Mesendoderm (in vitro differentiated cells): Measurements from ENCODE around the gene RUNDC3A.

Experiments used
- DNase-seq: peaks from one replicate; pipeline ENCODE4 v3.0.0; 2013
- H2AK5ac ChIP-seq: 2 replicates; pipeline ENCODE4 v1.6.1; 2013; ENCODE audit warnings: low read length, inconsistent platforms
- H2BK120ac ChIP-seq: 2 replicates; pipeline ENCODE4 v1.6.1; 2013; ENCODE audit warnings: low read depth, mild to moderate bottlenecking, low read length, moderate library complexity, mixed read lengths
- H2BK15ac ChIP-seq: replicated peaks from 2 replicates; pipeline ENCODE4 v1.6.1; 2013; ENCODE audit warnings: low read depth, mild to moderate bottlenecking, moderate library complexity
- H2BK5ac ChIP-seq: 2 replicates; pipeline ENCODE4 v1.6.1; 2013; ENCODE audit warnings: low read length, inconsistent platforms
- H3K18ac ChIP-seq: 2 replicates; pipeline ENCODE4 v1.6.1; 2013; ENCODE audit warnings: mild to moderate bottlenecking, low read length, mixed read lengths
- H3K23ac ChIP-seq: one replicate; pipeline ENCODE4 v1.6.1; 2013; ENCODE audit warnings: low read length
- H3K27ac ChIP-seq: 2 replicates; pipeline ENCODE4 v1.5.1; 2013; ENCODE audit warnings: low read depth, mild to moderate bottlenecking, inconsistent platforms, low read length, moderate library complexity
- H3K27me3 ChIP-seq: 2 replicates; pipeline ENCODE4 v1.6.1; 2013; ENCODE audit warnings: low read length, control low read depth, mild to moderate bottlenecking, inconsistent platforms; ENCODE audit not compliant: insufficient read depth, poor library complexity
- H3K36me3 ChIP-seq: 2 replicates; pipeline ENCODE4 v1.6.1; 2013; ENCODE audit warnings: low read length, inconsistent platforms; ENCODE audit not compliant: control insufficient read depth, insufficient read depth
- H3K4ac ChIP-seq: one replicate; pipeline ENCODE4 v1.6.1; 2013; ENCODE audit warnings: low read depth, mild to moderate bottlenecking, low read length, moderate library complexity
- H3K4me1 ChIP-seq: 2 replicates; pipeline ENCODE4 v1.6.1; 2013; ENCODE audit warnings: low read depth, low read length, inconsistent platforms; ENCODE audit not compliant: control insufficient read depth
- H3K4me2 ChIP-seq: 2 replicates; pipeline ENCODE4 v1.6.1; 2013; ENCODE audit warnings: low read length
- H3K4me3 ChIP-seq: 2 replicates; pipeline ENCODE4 v1.5.1; 2013; ENCODE audit warnings: mild to moderate bottlenecking, low read length
- H3K56ac ChIP-seq: one replicate; pipeline ENCODE4 v1.6.1; 2013; ENCODE audit warnings: low read length
- H3K79me1 ChIP-seq: 2 replicates; pipeline ENCODE4 v1.6.1; 2013; ENCODE audit warnings: low read length, inconsistent platforms
- H3K79me2 ChIP-seq: 2 replicates; pipeline ENCODE4 v1.6.1; 2013; ENCODE audit warnings: mild to moderate bottlenecking, low read length; ENCODE audit not compliant: control insufficient read depth, insufficient read depth
- H3K9ac ChIP-seq: 2 replicates; pipeline ENCODE4 v1.6.1; 2013; ENCODE audit warnings: low read length, inconsistent platforms
- H4K5ac ChIP-seq: one replicate; pipeline ENCODE4 v1.6.1; 2013; ENCODE audit warnings: low read length
- H4K8ac ChIP-seq: one replicate; pipeline ENCODE4 v1.6.1; 2013; ENCODE audit warnings: low read depth, mild to moderate bottlenecking, control low read depth, low read length, moderate library complexity
- WGBS: extraction: QIAGEN DNeasy Blood & Tissue Kit; methylation state at CpG from one replicate; pipeline ENCODE4 v1.1.7; 2013; ENCODE audit warnings: low lambda C conversion rate, missing lambda C conversion rate; ENCODE audit not compliant: insufficient coverage; ENCODE audit errors: extremely low coverage; 5-methylcytosine and 5-hydroxymethylcytosine counted together

The RUNDC3A gene

GRCh38 chr17:44284024-44284400 is 24.4 kb upstream of the RUNDC3A start:
- no peak overlapping the region for H2BK5ac ChIP-seq
- H3K4me3 ChIP-seq = no peak overlapping the region
- H3K4me1 ChIP-seq = peaks cover 2% of the 10 kb centered on the region
- no peak overlapping the region for H3K4me2 ChIP-seq
- no peak overlapping the region for H3K9ac ChIP-seq
- H3K27me3 ChIP-seq = no peaks in the 10 kb centered on the region
- H3K56ac ChIP-seq = no peak overlapping the region
- H4K8ac ChIP-seq = no peak overlapping the region
- H4K5ac ChIP-seq = no peak overlapping the region
- no peaks in the 10 kb centered on the region for H3K79me2 ChIP-seq
- H3K23ac ChIP-seq = no peak overlapping the region
- no peaks in the 10 kb centered on the region for H3K36me3 ChIP-seq
- H2BK15ac ChIP-seq = no peak overlapping the region
- H3K4ac ChIP-seq = no peak overlapping the region
- H2AK5ac ChIP-seq = no peak overlapping the region
- no peak overlapping the region for H2BK120ac ChIP-seq
- H3K18ac ChIP-seq = no peak overlapping the region
- no peak for DNase-seq
- WGBS = no CpG with 5 or more reads among the region's 4 CpGs
- H3K27ac ChIP-seq = no peak overlapping the region
- no peaks in the 10 kb centered on the region for H3K79me1 ChIP-seq

- Histone ChIP-seq H3K4me1 (no peaks in the 10 kb centered on the region), H2BK15ac (no peak overlapping the region), H3K36me3 (no peaks in the 10 kb centered on the region), H2AK5ac (no peak overlapping the region), H3K4me3 (no peak overlapping the region), H3K56ac (no peak overlapping the region), H3K9ac (no peak overlapping the region), H3K79me2 (no peaks in the 10 kb centered on the region), H3K4ac (no peak overlapping the region), H2BK120ac (no peak overlapping the region), H2BK5ac (no peak overlapping the region), H3K27me3 (no peaks in the 10 kb centered on the region), H4K5ac (no peak overlapping the region), H3K18ac (no peak overlapping the region), H3K79me1 (no peaks in the 10 kb centered on the region), H3K27ac (no peak overlapping the region), H3K4me2 (no peak overlapping the region), H4K8ac (no peak overlapping the region), H3K23ac (no peak overlapping the region)
- no peak for DNase-seq
- WGBS = no CpG with 5 or more reads among the region's 8 CpGs
Observed at GRCh38 chr17:44287651-44288050, 20.8 kb upstream of the RUNDC3A start.

GRCh38 chr17:44293509-44294226 is 14.7 kb upstream of the RUNDC3A start:
- no peak overlapping the region for H4K5ac ChIP-seq
- no peaks in the 10 kb centered on the region for H3K79me2 ChIP-seq
- H3K4me2 ChIP-seq = no peak overlapping the region
- no peak overlapping the region for H3K27ac ChIP-seq
- no peak overlapping the region for H3K4me3 ChIP-seq
- H3K36me3 ChIP-seq = no peaks in the 10 kb centered on the region
- H3K27me3 ChIP-seq = no peaks in the 10 kb centered on the region
- WGBS = no CpG with 5 or more reads among the region's 9 CpGs
- H3K4me1 ChIP-seq = no peaks in the 10 kb centered on the region
- no peaks in the 10 kb centered on the region for H3K79me1 ChIP-seq
- H2BK120ac ChIP-seq = no peak overlapping the region
- no peak overlapping the region for H3K9ac ChIP-seq
- no peak overlapping the region for H4K8ac ChIP-seq
- no peak overlapping the region for H3K4ac ChIP-seq
- no peak overlapping the region for H2AK5ac ChIP-seq
- H3K18ac ChIP-seq = no peak overlapping the region
- H3K23ac ChIP-seq = no peak overlapping the region
- H2BK15ac ChIP-seq = no peak overlapping the region
- no peak overlapping the region for H2BK5ac ChIP-seq
- no peak overlapping the region for H3K56ac ChIP-seq
- DNase-seq = no peak

GRCh38 chr17:44297975-44298374 is 10.4 kb upstream of the RUNDC3A start:
- no peak for DNase-seq
- Histone ChIP-seq H2BK15ac (no peak overlapping the region), H3K27me3 (no peaks in the 10 kb centered on the region), H3K79me1 (no peaks in the 10 kb centered on the region), H3K4ac (no peak overlapping the region), H4K5ac (no peak overlapping the region), H2BK5ac (no peak overlapping the region), H3K4me2 (no peak overlapping the region), H3K79me2 (no peaks in the 10 kb centered on the region), H3K27ac (no peak overlapping the region), H3K4me1 (no peaks in the 10 kb centered on the region), H3K4me3 (no peak overlapping the region), H3K36me3 (no peaks in the 10 kb centered on the region), H3K18ac (no peak overlapping the region), H2AK5ac (no peak overlapping the region), H3K23ac (no peak overlapping the region), H2BK120ac (no peak overlapping the region), H4K8ac (no peak overlapping the region), H3K56ac (no peak overlapping the region), H3K9ac (no peak overlapping the region)
- no CpG with 5 or more reads among the region's 3 CpGs for WGBS

- H2BK15ac ChIP-seq = no peak overlapping the region
- H3K56ac ChIP-seq = no peak overlapping the region
- no peak overlapping the region for H2BK120ac ChIP-seq
- DNase-seq = no peak
- no peak overlapping the region for H3K4ac ChIP-seq
- H3K4me2 ChIP-seq = no peak overlapping the region
- no peak overlapping the region for H4K5ac ChIP-seq
- no peak overlapping the region for H3K23ac ChIP-seq
- no peak overlapping the region for H2AK5ac ChIP-seq
- H4K8ac ChIP-seq = no peak overlapping the region
- H3K18ac ChIP-seq = no peak overlapping the region
- no peaks in the 10 kb centered on the region for H3K79me2 ChIP-seq
- no peaks in the 10 kb centered on the region for H3K79me1 ChIP-seq
- no peak overlapping the region for H3K4me3 ChIP-seq
- H3K9ac ChIP-seq = no peak overlapping the region
- no peaks in the 10 kb centered on the region for H3K36me3 ChIP-seq
- no peak overlapping the region for H3K27ac ChIP-seq
- peaks cover 3% of the 10 kb centered on the region for H3K4me1 ChIP-seq
- no peaks in the 10 kb centered on the region for H3K27me3 ChIP-seq
- H2BK5ac ChIP-seq = no peak overlapping the region
Observed at GRCh38 chr17:44304651-44305050, 3.8 kb upstream of the RUNDC3A start.
